NB4 (cell line): ENCODE results near the gene CNTD1.

ENCODE experiments used
- CTCF ChIP-seq: IDR thresholded peaks from one replicate; pipeline ENCODE4 v1.5.1; 2012; ENCODE audit warnings: low read depth, low read length
- MYC ChIP-seq: IDR thresholded peaks from 2 replicates; pipeline ENCODE4 v1.6.1; 2011; ENCODE audit warnings: low read depth, low read length
- POLR2A ChIP-seq: IDR thresholded peaks from 2 replicates; pipeline ENCODE4 v1.6.1; 2011; ENCODE audit warnings: mild to moderate bottlenecking; ENCODE audit not compliant: insufficient read length; ENCODE audit errors: extremely low read depth

GRCh38 chr17:42830971-42831370 lies 32.3 kb downstream of the CNTD1 start:
- TF ChIP-seq POLR2A: no peak
- TF ChIP-seq CTCF: no peak
- no peak for TF ChIP-seq MYC
